Keratinocyte (primary cell): Measurements from ENCODE around the gene MARCHF11. TPM values are rescaled to one million over a fixed set of nuclear protein-coding genes. Genes with fewer than 3 reads are reported as not detected.

ENCODE experiments used
- DNase-seq: peaks from one replicate; pipeline ENCODE4 v3.0.0-alpha.2; 2011; ENCODE audit warnings: low read depth, missing footprints, low spot score
- FAIRE-seq: peaks from 2 replicates; lab custom pipeline; 2011; peaks lifted over from hg19 to GRCh38; lab: Jason Lieb, UNC
- H2AFZ ChIP-seq: 2 replicates; pipeline ENCODE4 v1.6.0; 2012; ENCODE audit warnings: low read length, control low read depth, inconsistent platforms; ENCODE audit not compliant: control insufficient read depth
- H3K27ac ChIP-seq: 2 replicates; pipeline ENCODE4 v1.5.1; 2011; ENCODE audit warnings: low read length; ENCODE audit not compliant: control insufficient read depth, insufficient read depth
- H3K27me3 ChIP-seq: 3 replicates; pipeline ENCODE4 v1.6.0; 2011; ENCODE audit warnings: low read length; ENCODE audit not compliant: control insufficient read depth, insufficient read depth; ENCODE audit errors: extremely low read depth
- H3K36me3 ChIP-seq, 2 experiments: 2 replicates in 1 of 2; 3 replicates in 1 of 2; pipeline ENCODE4 v1.5.1; 2011; ENCODE audit warnings: low read length in 2 of 2, mild to moderate bottlenecking in 1 of 2; ENCODE audit not compliant: control insufficient read depth in 2 of 2, insufficient read depth in 2 of 2; ENCODE audit errors: extremely low read depth in 1 of 2
- H3K4me1 ChIP-seq: 3 replicates; pipeline ENCODE4 v1.5.1; 2011; ENCODE audit warnings: low read length; ENCODE audit not compliant: control insufficient read depth, insufficient read depth; ENCODE audit errors: extremely low read depth
- H3K4me2 ChIP-seq: 3 replicates; pipeline ENCODE4 v1.6.0; 2011; ENCODE audit warnings: low read depth, low read length; ENCODE audit not compliant: control insufficient read depth, insufficient read depth; ENCODE audit errors: extremely low read depth
- H3K4me3 ChIP-seq, 3 experiments: fragments of 200-600 bp in 1 of 3; sonication (generic) in 1 of 3; 2 replicates in 2 of 3; 3 replicates in 1 of 3; pipeline ENCODE4 v1.5.1; 2011 to 2016; ENCODE audit warnings: low read length in 3 of 3, mild to moderate bottlenecking in 3 of 3, control low read depth in 2 of 3, inconsistent platforms in 1 of 3, low read depth in 1 of 3, mixed read lengths in 1 of 3, mixed run types in 1 of 3, moderate library complexity in 1 of 3; ENCODE audit not compliant: control insufficient read depth in 2 of 3, insufficient read depth in 2 of 3; ENCODE audit errors: extremely low read depth in 1 of 3
- H3K79me2 ChIP-seq: 2 replicates; pipeline ENCODE4 v1.6.0; 2012; ENCODE audit warnings: low read length; ENCODE audit not compliant: control insufficient read depth, insufficient read depth
- H3K9ac ChIP-seq: 3 replicates; pipeline ENCODE4 v1.6.0; 2011; ENCODE audit warnings: low read length; ENCODE audit not compliant: control insufficient read depth, insufficient read depth; ENCODE audit errors: extremely low read depth
- H3K9me1 ChIP-seq: 3 replicates; pipeline ENCODE4 v1.6.0; 2011; ENCODE audit warnings: low read length; ENCODE audit not compliant: control insufficient read depth, insufficient read depth; ENCODE audit errors: extremely low read depth
- H3K9me3 ChIP-seq: 2 replicates; pipeline ENCODE4 v1.5.1; 2012; ENCODE audit warnings: low read depth, low read length; ENCODE audit not compliant: control insufficient read depth
- H4K20me1 ChIP-seq: 3 replicates; pipeline ENCODE4 v1.6.0; 2011; ENCODE audit warnings: low read length; ENCODE audit not compliant: control insufficient read depth, insufficient read depth; ENCODE audit errors: extremely low read depth
- EZH2 ChIP-seq: IDR thresholded peaks from one replicate; pipeline ENCODE4 v1.6.1; 2012; ENCODE audit warnings: inconsistent platforms, mild to moderate bottlenecking, low read length, moderate library complexity
- dilution Hi-C: fragments of 300-500 bp; cut with MboI; formaldehyde crosslinking; loops from one replicate; pipeline ENCODE4 v1.7.0; 2020; ENCODE audit warnings: low sequenced_read_pairs; ENCODE audit not compliant: extremely low pct_ligation_motif_present
- polyA plus RNA-seq, 5 experiments: library from polyadenylated mRNA; depleted of rRNA in 3 of 5; stranded (reverse) in 3 of 5; stranded (forward) in 1 of 5; unstranded in 1 of 5; fragments of >200 nt; gene quantifications; 1 replicate in 1 of 5; 2 replicates in 3 of 5; 3 replicates in 1 of 5; pipeline versions ENCODE4 v1.2.1 to v1.2.3, GENCODE V29; 2011 to 2012; ENCODE audit warnings: missing spikeins in 2 of 5, low read depth in 1 of 5, low replicate concordance in 1 of 5
- TF ChIP-seq, protein P1 (sequence below), 3 experiments: IDR thresholded peaks in 1 of 3; conservative IDR thresholded peaks in 1 of 3; optimal IDR thresholded peaks in 1 of 3; 2 replicates in 2 of 3; 3 replicates in 1 of 3; pipeline versions ENCODE3 to v1.5.1; 2011; ENCODE audit warnings: low read length in 3 of 3, mild to moderate bottlenecking in 3 of 3, moderate library complexity in 2 of 3, control low read depth in 1 of 3, inconsistent platforms in 1 of 3; ENCODE audit not compliant: insufficient read depth in 2 of 3; ENCODE audit errors: extremely low read depth in 1 of 3

MARCHF11 gene
- polyA plus RNA-seq, 1 donor (not counting 4 experiments of a cell fraction or from before 2014, with no cell fraction given), result 0.16 TPM

DNA sequence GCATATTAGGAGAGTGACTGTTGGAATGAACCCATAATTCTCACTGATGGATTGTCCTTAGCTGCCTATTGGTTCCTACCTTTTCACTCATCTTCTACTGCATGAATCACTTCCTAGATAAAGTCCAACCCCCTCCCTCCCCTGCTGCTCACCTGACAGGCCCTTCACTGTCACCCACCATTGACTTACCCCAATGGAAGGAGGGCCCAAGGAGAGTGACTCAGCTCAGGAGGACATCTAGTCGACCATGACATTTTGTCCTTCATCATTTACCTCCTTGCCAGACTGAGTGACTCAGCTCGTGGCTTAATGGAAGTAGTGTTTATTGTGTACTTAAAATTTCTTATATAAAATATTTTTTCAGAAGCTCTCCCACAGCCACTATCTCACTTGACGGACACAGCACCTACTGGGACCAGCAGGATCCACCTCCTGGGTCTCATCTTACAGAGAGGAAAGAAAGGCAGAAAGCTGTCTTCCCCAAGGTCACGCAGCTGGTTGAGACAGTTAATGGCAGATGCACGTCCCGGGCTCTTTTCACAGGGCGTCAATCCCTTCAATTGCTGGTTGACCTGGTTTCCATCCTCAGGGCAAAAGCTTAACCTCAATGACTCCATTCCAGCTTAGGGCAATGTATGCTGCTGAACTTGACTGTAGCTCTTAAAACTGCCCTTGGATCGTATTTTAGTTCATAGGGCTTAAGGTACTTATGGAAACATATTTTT lies 142.3 kb downstream of the MARCHF11 start:
- DNase-seq (no peak), FAIRE-seq (no peak)
- H3K9me1 ChIP-seq, result no peaks in the 10 kb centered on the region
- H3K27ac ChIP-seq, result no peak overlapping the region
- TF ChIP-seq EZH2, result no peak
- TF ChIP-seq, protein P1, sequence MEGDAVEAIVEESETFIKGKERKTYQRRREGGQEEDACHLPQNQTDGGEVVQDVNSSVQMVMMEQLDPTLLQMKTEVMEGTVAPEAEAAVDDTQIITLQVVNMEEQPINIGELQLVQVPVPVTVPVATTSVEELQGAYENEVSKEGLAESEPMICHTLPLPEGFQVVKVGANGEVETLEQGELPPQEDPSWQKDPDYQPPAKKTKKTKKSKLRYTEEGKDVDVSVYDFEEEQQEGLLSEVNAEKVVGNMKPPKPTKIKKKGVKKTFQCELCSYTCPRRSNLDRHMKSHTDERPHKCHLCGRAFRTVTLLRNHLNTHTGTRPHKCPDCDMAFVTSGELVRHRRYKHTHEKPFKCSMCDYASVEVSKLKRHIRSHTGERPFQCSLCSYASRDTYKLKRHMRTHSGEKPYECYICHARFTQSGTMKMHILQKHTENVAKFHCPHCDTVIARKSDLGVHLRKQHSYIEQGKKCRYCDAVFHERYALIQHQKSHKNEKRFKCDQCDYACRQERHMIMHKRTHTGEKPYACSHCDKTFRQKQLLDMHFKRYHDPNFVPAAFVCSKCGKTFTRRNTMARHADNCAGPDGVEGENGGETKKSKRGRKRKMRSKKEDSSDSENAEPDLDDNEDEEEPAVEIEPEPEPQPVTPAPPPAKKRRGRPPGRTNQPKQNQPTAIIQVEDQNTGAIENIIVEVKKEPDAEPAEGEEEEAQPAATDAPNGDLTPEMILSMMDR (optimal IDR thresholded peaks at IDR 0.05 in 1 of 3, IDR thresholded peaks at IDR 0.05 in 1 of 3, conservative IDR thresholded peaks at IDR 0.05 in 1 of 3; ENCODE audit: extremely low read depth in 1 of 3, insufficient read depth in 2 of 3, low read length in 3 of 3), result no peak
- H3K9me3 ChIP-seq, result no peaks in the 10 kb centered on the region
- H3K79me2 ChIP-seq, result no peaks in the 10 kb centered on the region
- dilution Hi-C loops, result no loop called here
- H3K9ac ChIP-seq, result no peak overlapping the region
- H3K36me3 ChIP-seq, result no peaks in the 10 kb centered on the region
- H3K4me3 ChIP-seq, result no peak overlapping the region
- H2AFZ ChIP-seq, result no peak overlapping the region
- H3K4me1 ChIP-seq, result no peaks in the 10 kb centered on the region
- H3K4me2 ChIP-seq, result no peak overlapping the region
- H4K20me1 ChIP-seq, result no peaks in the 10 kb centered on the region
- no peaks in the 10 kb centered on the region for H3K27me3 ChIP-seq

DNA sequence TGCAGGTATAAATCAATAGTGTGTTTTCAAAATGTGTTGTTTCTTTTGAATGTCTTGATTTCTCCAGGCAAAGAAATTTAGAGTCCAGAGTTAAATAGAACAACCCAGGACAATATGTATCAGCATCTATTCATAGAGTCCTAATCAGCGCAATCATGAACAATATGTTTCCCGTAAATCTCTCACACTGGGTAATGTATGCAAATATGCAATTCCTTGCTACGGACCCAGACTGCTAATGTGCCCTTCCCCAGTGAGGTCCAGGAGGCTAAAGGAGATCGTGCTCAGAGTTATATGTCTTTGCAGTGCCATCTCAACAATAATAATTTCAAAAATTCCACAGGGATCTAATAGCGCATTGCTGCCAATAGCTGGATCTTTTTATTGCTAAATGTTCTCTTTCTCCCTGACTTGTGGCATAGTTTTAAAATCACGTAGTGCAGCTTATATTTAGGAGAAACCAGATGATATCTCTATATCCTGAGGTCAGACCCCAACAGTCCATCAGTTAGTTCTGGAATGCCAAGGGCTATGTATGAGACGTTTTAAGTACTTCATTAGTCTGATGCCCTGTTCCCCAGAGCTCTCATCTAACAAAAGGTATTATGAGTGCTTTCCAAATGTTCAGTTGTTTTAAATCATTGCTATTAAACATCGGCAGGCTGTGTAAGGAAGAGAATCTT lies 145.1 kb downstream of the MARCHF11 start:
- H3K9me3 ChIP-seq, result no peaks in the 10 kb centered on the region
- H3K9me1 ChIP-seq, result no peaks in the 10 kb centered on the region
- H3K4me3 ChIP-seq, result no peak overlapping the region
- DNase-seq (no peak), FAIRE-seq (no peak)
- H3K36me3 ChIP-seq, result no peaks in the 10 kb centered on the region
- no peaks in the 10 kb centered on the region for H4K20me1 ChIP-seq
- no peaks in the 10 kb centered on the region for H3K4me1 ChIP-seq
- no peaks in the 10 kb centered on the region for H3K27me3 ChIP-seq
- no peak overlapping the region for H3K9ac ChIP-seq
- H2AFZ ChIP-seq, result no peak overlapping the region
- no peak for TF ChIP-seq EZH2
- TF ChIP-seq, protein P1 (optimal IDR thresholded peaks at IDR 0.05 in 1 of 3, IDR thresholded peaks at IDR 0.05 in 1 of 3, conservative IDR thresholded peaks at IDR 0.05 in 1 of 3; ENCODE audit: extremely low read depth in 1 of 3, insufficient read depth in 2 of 3, low read length in 3 of 3), result no peak
- H3K79me2 ChIP-seq, result no peaks in the 10 kb centered on the region
- no peak overlapping the region for H3K27ac ChIP-seq
- H3K4me2 ChIP-seq, result no peak overlapping the region
- dilution Hi-C loops, result no loop called here
